GM23248 (cell line): ENCODE measurements around the gene NAALADL2.

Experiments
- EZH2 ChIP-seq: fragments of 200-600 bp; sonication (generic); IDR thresholded peaks from 2 replicates; pipeline ENCODE4 v1.6.1; 2018; ENCODE audit warnings: antibody characterized with exemption, mild to moderate bottlenecking; ENCODE audit not compliant: insufficient read depth, poor library complexity, severe bottlenecking
- EZH2phosphoT487 ChIP-seq: fragments of 200-600 bp; sonication (generic); IDR thresholded peaks from 2 replicates; pipeline ENCODE4 v1.6.1; 2018; ENCODE audit warnings: antibody characterized with exemption, moderate library complexity, mild to moderate bottlenecking, low read depth; ENCODE audit not compliant: insufficient read depth

GRCh38 chr3:174883881-174884675 lies 24.9 kb downstream of the NAALADL2 start:
- TF ChIP-seq EZH2phosphoT487 (no peak), EZH2 (no peak)
